ENCODE results near the gene FAM229A. TPM values are rescaled to one million over a fixed set of nuclear protein-coding genes. Genes with fewer than 3 reads are reported as not detected.

FAM229A gene
- total RNA-seq, 4 donors from 2014 or later, result 2.5 to 13.4 (median 5.4) TPM

- TF ChIP-seq, protein P1, sequence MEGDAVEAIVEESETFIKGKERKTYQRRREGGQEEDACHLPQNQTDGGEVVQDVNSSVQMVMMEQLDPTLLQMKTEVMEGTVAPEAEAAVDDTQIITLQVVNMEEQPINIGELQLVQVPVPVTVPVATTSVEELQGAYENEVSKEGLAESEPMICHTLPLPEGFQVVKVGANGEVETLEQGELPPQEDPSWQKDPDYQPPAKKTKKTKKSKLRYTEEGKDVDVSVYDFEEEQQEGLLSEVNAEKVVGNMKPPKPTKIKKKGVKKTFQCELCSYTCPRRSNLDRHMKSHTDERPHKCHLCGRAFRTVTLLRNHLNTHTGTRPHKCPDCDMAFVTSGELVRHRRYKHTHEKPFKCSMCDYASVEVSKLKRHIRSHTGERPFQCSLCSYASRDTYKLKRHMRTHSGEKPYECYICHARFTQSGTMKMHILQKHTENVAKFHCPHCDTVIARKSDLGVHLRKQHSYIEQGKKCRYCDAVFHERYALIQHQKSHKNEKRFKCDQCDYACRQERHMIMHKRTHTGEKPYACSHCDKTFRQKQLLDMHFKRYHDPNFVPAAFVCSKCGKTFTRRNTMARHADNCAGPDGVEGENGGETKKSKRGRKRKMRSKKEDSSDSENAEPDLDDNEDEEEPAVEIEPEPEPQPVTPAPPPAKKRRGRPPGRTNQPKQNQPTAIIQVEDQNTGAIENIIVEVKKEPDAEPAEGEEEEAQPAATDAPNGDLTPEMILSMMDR (IDR thresholded peaks at IDR 0.05), result no peak
- ATAC-seq (ENCODE audit: low FRiP score) (no peak), DNase-seq (ENCODE audit: low spot score) (no peak)
Measured at GRCh38 chr1:32330558-32331151, 31.6 kb downstream of the FAM229A start.

DNA sequence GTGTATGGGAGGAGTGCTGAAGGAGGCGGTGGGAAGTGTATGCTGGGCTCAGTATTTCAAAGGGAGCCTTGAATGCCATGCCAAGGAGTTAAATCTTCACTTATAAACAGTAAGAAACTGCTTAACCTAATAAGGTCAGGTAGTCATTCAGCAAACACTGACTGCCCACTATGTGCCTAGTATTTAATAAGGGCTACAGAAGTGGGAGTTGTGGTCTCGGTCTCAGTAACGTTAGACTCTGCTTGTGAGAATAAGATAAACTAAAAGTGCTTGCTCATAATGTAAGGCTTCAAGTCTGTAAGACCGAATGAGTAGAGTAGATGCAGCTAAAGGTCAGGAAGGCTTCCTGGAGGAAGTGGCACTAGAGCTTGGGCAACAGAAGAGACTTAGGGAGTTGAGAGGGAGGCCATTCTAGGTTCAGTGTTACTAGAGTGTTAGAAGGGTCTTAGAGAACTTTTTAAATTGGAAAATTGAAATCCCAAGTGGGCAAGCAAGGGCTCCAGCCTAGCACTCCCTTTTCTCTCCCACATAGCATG lies 32.3 kb downstream of the FAM229A start:
- DNase-seq (ENCODE audit: low spot score) (no peak), ATAC-seq (ENCODE audit: low FRiP score) (no peak)
- TF ChIP-seq, protein P1 (IDR thresholded peaks at IDR 0.05), result no peak

DNA sequence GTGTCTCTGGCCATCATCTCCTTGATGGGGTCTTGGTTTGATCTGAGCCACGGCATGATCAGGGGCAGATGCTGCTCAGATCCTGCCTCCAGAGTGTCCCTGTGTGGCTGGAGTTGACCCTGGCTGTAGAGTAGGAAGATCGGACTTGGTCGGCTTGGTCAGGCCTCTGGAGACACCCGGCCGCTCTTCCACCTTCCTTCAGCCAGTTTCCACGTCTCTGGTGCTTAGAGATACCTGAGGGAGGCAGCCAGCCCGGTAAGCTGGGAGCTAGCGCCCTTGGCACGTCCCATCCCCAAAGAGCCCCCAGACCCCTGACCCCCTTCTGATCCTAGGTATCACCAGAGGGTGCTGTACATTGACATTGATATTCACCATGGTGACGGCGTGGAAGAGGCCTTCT lies 35.1 kb downstream of the FAM229A start:
- TF ChIP-seq, protein P1 (IDR thresholded peaks at IDR 0.05), result no peak
- DNase-seq (ENCODE audit: low spot score) (no peak), ATAC-seq (ENCODE audit: low FRiP score) (no peak)

- no peak for DNase-seq (ENCODE audit: low spot score)
- no peak for ATAC-seq (ENCODE audit: low FRiP score)
- TF ChIP-seq, protein P1 (IDR thresholded peaks at IDR 0.05), result no peak
Measured at GRCh38 chr1:32321712-32322291, 40.5 kb downstream of the FAM229A start.

DNA sequence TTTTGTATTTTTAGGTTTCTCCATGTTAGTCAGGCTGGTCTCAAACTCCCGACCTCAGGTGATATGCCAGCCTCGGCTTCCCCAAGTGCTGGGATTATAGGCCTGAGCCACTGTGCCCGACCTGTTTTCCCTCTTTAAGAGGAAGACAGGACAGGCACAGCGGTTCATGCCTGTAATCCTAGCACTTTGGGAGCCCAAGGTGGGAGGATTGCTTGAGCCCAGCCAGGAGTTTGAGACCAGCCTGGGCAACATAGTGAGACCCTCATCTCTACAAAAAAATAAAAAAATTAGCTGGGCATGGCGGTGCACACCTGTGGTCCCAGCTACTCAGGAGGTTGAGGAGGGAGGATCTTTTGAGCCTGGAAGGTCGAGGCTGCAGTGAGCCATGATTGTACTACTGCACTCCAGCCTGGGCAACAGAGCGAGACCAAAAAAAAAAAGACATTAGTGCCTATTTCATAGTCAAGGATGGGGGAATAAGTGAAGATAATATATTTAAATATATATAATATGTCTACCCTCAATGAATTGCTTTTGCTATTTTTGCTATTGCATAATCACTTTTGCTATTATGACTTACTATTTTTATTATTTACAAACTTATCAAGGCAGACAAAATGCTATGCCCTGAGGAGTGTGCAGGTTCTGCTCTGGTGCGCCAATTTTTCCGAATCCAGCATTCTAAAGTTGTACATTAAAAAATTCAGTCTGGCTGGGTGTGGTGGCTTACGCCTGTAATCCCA lies 44.0 kb downstream of the FAM229A start:
- TF ChIP-seq, protein P1 (IDR thresholded peaks at IDR 0.05), result no peak
- no peak for ATAC-seq (ENCODE audit: low FRiP score)
- no peak for DNase-seq (ENCODE audit: low spot score)

GRCh38 chr1:32316903-32317277 lies 45.4 kb downstream of the FAM229A start:
- DNase-seq (ENCODE audit: low spot score) (no peak), ATAC-seq (ENCODE audit: low FRiP score) (no peak)
- TF ChIP-seq, protein P1 (IDR thresholded peaks at IDR 0.05), result no peak

Measured in omental fat pad (tissue), 4 donors.